LHCN-M2 (cell line): Measurements from ENCODE around the gene NEB. TPM values are rescaled to one million over a fixed set of nuclear protein-coding genes. Genes with fewer than 3 reads are reported as not detected.

Experiments
- DNase-seq: peaks from one replicate; pipeline ENCODE4 v3.0.0-alpha.2; 2012; ENCODE audit warnings: low read depth
- total RNA-seq: library from RNA; depleted of rRNA; stranded (reverse); fragments of >200 nt; gene quantifications from 2 replicates; pipeline ENCODE4 v1.2.3, GENCODE V29; 2014; rRNA removed

NEB gene
- total RNA-seq, 1 experiment from 2014 or later, result 2.6 TPM

- no peak for DNase-seq
These were observed 252.5 kb downstream of the NEB start for GRCh38 chr2:151481744-151482143.

- peak; percentile 21 for DNase-seq
These were observed 256.3 kb downstream of the NEB start for GRCh38 chr2:151478011-151478410.

GRCh38 chr2:151476287-151476686 is 258.0 kb downstream of the NEB start:
- no peak for DNase-seq

GRCh38 chr2:151475071-151475470 is 259.2 kb downstream of the NEB start:
- DNase-seq, result no peak

- no peak for DNase-seq
These were observed 261.3 kb downstream of the NEB start for GRCh38 chr2:151472966-151473365.

- DNase-seq, result no peak
These were observed 263.7 kb downstream of the NEB start for GRCh38 chr2:151470556-151470955.

GRCh38 chr2:151465771-151466170 is 268.5 kb downstream of the NEB start:
- no peak for DNase-seq

- no peak for DNase-seq
These were observed 274.9 kb downstream of the NEB start for GRCh38 chr2:151459358-151459757.

GRCh38 chr2:151439127-151439526 is 295.1 kb downstream of the NEB start:
- no peak for DNase-seq

- DNase-seq, result no peak
These were observed 295.8 kb downstream of the NEB start for GRCh38 chr2:151438506-151438905.

GRCh38 chr2:151437630-151438029 is 296.6 kb downstream of the NEB start:
- peak; percentile 40 for DNase-seq

Other genes with a start within 250 kb of the NEB start
- 42.7 and 51.4 TPM in 2 replicates for gene ARL5A, start 93.9 kb upstream of the NEB start, total RNA-seq